ENCODE results near the gene NKIRAS2. TPM values are rescaled to one million over a fixed set of nuclear protein-coding genes. Genes with fewer than 3 reads are reported as not detected.

NKIRAS2 gene
- total RNA-seq, 1 experiment from 2014 or later: 40.7 TPM

DNA sequence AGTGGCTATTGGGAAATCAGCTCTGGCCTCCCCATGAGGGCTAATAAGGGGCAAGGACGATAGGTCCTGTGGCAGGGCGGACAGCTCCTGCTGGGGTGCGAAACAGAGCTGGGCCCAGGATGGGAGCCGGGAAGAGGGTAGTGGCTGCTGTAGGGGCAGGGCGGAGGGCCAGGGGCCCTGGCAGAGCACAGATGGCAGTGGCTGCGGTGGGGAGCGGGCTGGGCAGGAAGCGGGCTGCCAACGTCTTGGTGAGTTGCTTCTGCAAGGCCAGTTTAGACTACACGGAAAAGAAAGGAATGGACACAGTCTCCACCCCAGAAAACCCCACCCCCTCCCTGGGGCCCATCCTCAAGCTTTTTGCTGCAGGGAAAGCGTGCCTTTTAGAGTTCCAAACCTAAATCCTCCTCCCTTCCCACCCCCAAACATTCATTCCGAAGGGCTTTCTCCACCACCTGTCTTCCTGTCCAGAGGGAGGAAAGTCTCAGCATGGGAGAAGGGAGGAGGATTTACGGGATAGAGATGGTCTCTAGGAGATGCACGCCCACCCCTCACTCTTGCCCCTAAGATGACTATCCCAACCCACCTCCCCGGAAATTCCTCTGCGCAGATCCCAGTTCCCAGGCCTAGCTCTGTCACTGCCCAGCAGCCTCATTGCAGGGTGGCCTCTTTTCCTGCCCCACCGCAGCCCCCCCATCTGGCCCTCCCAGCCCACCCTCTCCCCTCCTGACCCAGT is 7.1 kb downstream of the NKIRAS2 start:
- no peak for DNase-seq (ENCODE audit: low read depth)

DNA sequence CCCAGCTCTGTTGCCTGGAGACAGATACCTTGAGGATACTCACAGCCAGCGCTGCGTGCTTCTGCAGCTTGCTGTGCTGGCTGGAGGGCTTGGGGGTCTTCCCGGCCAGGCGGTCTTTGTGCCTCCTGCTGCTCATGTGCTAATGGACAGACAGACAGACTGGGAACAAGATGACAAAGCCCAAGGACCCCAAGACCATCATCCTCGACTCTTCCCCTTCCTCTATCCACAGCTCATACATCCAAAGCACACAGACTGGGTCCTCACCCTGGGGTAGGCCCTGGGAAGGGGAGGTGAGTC is 7.7 kb downstream of the NKIRAS2 start:
- DNase-seq (ENCODE audit: low read depth): no peak

DNA sequence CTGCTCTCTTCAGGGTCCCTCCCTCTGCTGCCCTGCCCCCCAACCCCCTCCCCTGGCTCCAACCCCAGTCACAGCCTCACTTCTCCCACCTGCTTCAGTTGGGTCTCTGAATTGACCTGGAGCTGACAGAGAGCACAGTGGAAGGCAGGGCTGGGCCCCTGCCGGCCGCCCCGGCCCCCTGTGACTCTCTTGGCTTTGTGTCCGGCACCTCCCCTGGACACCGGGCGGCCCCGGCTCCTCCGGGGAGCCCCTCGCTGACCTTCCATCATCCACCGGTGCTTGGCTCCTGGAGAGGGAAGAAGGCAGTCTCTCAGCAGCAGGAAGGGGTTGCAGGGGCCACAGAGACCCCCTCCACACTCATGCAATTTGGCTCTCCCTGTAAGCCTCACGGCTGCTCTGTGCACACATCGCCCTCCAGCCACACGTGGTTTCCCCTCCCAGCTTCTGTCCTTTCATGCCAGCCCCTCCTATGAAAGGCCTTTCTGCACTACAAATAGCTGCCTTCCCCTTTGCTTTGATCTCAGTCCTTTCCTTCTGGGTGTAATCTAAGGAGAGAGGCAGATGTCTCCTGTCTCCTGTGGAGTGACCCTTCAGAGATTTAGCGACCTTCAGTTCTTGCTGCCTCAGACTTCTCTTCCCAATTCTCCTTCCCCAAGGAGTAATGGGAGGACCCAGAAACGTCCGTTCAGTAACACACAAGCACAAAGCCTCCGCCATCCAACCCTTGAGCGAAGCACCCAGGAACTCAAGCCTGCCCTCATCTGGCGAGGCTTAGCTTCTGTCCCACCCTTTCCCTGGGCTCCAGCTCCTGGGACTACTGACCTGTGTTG is 8.3 kb downstream of the NKIRAS2 start:
- no peak for DNase-seq (ENCODE audit: low read depth)

DNA sequence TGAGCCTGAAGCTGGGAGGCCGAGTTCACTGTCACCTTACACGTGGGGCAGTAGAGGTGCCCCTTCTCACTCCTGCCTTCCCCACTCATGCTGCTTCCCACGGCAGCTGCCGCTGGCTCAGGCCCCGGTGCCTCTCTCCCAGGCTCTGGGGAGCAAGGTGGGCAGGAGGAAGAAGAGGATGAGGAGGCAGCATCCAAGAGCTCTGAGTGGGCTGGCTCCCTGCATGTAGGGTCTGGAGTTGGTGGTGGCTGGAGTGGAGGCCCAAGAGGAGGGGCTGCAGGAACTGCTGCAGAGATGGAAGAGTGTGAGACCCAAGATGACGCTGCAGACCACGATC is 8.9 kb downstream of the NKIRAS2 start:
- no peak for DNase-seq (ENCODE audit: low read depth)

DNA sequence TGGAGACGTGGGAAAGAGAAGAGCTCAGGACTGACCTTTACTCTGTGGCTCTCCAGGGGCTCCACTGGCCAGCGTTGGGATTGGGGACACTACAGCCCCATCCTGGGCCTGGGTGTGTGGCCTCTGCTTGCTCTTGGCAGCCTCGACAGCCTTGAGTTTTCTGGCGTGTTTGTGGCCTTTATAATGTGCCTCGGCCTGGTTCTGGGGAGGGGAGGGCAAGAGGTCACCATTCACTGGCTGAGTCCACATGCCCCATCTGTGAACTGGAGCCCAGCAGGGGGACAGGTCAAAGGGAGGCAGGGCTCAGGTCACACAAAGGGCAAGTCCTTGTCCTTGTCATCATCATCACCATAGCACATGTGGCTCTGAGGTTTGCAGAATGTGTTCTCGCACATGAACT is 11.7 kb downstream of the NKIRAS2 start:
- DNase-seq (ENCODE audit: low read depth): no peak

DNA sequence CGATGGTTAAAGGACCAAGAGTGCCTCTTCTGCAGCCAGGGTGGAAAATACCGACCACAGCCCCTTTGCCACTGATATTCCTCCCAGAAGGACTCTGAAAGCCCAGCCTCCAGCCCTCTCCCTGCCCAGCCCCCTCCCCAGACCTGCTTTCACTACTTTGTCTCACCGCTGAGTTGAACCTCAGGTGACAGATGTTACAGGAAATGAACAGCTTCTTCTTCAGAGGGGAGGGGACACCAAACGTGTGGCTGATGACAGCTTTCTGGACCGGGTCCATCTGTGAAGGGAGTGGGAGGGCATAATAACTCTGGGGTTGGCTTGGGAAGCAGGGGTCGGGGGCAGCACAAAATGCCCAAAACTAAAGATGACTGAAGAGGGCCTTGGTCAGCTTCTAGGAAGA is 14.2 kb downstream of the NKIRAS2 start:
- DNase-seq (ENCODE audit: low read depth): no peak

DNA sequence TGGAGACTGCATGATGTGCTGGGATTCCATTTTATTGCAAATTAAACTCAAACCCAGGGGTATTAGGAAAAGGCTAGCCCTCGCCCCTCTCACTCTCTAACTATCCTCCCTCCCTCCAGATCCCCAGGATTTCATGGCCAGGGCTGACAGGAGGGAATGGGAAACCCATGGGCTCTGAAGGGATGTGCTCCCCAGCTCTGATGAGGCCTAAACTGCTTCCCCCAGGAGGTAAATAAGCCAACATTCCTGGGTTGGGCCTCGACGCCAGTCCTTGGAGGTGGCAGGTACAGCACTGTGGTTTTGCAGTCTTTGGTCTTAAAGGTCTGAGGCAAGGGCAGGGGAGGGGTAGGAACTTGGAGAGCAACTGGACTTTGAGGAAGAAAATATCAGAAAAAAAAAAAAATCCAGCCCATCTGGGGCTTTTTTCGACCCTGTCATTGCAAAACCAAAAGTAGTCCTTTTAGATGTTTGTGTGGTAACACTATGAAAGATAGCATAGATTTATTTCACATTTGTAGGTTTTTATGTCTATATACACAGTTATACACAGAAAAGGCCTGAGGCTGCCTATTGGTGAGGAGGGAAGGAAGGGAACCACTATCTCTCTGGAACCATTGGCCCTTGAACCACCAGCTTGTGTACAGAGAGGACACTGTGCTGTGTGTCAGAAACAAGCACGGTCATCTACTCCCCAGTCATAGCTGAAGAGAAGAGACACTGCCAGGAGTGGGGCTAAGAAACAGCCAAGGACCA is 18.5 kb downstream of the NKIRAS2 start:
- DNase-seq (ENCODE audit: low read depth): no peak

DNA sequence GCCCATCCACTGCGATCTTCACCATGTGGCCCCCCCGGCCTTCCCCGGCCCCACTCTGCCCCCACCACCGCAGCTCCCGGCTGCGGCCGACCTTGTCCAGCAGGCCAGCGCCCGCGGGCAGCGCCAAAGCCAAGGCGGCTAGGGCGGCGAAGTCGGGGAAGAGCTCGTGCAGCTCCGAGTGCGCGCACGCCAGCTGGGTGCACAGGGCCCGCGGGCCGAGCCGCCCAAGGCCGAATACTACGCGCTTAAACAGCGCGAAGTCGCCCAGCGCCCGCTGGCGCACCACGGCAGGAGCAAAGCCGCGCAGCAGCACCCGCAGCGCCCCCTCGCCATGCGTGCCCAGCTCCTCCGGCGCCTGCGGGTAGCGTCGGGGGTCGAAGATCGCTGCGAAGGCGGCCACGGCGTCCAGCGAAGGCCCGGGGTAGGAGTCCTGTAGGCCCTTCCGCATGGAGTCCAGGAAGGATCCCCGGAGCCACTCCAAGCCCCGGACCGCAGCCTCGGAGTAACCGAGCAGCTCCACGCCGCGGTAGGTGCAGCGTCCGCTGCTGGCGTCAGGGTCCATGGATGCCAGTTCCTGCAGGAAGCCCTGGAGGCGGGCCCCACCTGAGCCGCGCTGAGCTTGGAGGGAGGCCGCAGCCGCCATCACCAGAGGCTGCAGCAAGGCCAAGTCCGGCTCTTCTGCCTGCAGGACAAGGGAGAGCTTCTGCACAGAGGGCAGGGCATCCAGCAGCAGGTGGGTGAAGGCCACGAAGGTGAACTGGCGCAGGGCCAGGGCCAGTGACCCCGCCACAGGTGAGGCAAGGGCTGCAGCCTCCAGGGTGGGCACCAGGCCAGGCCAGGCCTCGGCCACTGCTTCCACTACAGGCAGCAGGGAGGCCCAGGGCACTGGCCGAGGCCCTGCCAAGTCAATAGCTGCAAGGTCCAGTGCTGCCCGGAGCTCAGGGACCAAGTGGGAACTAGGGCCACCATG is 20.2 kb downstream of the NKIRAS2 start:
- DNase-seq (ENCODE audit: low read depth): no peak

DNA sequence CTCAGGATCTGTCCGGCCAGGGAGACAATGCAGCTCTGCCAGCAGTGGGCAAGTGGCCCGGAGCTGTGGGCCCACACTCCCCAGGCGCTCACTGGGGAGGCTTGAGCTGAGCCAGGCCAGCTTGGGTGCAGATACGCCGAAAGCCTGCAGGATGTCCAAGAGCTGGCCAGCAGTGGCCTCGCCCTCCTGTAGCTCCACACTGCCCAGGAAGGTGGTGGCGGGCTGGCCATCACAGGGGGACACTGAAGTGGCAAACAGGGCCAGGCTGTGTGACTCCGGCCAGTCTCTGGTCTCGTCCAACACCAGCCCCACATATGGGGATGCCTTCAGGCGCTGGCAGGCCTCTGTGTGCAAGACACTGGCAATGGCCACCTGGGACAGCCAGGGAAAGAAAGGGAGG is 20.9 kb downstream of the NKIRAS2 start:
- DNase-seq (ENCODE audit: low read depth): no peak

DNA sequence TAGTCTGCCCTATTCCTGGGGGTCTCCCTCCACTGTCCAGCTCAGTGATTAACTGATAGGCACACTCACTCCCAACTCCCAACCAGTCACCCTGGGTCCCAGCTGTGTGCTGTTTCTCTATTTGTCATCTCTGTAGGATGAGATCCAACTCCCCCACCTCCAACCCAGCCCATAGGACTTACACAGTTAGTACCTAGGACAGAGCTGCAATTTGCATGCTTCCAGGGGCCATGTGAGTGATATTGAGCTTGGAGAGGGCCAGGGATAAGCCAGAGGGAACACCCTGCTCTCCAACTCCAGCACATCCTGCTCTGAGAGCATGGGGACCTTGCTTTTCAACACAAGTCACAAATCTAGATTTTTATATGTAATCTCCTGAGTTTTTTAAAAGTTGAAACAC is 21.7 kb downstream of the NKIRAS2 start:
- no peak for DNase-seq (ENCODE audit: low read depth)

DNA sequence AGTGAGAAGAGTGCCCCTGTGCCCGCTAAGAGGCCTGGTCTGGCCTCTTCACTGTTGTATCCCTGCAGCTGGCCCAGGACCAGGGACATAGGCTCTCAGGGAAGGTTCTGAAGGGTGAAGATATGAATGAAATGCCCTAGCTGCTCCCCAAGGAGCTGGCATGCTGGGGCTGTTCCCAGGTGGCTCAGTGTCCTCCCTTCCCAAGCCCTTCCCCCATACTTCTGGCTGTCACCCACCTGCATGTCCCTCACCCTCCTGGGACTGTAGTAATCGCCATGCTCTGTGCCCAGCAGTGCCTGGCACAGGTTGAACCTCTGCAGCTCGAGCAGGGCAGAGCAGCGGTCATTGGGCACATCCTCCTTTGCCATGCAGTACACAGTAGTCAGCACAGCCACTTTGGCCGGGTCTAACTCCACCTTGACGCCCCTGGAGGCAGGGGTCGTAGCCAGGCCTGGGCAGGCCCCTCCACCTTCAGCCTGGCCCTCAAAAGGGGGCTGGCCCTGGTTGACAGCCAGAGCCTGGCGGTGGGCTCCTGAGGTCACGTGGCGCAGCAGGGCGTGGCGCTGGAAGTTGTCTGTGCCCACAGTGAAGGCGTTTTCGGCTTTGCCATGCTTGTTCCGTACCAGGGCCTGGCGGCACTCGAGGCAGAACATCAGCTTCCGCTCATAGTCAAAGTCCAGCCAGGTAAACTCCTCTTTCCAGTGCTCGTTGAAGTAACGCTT is 22.9 kb downstream of the NKIRAS2 start:
- no peak for DNase-seq (ENCODE audit: low read depth)

DNA sequence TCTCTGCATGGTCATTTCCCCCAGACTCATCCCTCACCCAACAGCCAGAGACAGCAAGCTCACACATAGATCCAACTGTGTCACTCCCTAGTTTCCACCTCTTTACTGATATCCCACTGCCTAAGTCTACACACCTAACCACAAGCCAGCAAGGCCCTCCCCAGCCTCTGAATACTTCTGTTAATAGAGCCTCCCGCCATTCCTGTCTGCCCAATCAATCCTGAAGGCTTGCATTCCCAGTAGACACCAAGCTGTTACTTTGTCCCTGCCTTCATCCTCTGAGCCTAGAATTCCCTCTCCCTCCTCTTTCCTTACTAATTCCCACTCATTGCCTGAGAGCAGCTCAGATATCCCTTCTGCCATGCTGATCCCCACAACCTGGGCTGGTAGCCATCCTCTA is 25.8 kb downstream of the NKIRAS2 start:
- no peak for DNase-seq (ENCODE audit: low read depth)

DNA sequence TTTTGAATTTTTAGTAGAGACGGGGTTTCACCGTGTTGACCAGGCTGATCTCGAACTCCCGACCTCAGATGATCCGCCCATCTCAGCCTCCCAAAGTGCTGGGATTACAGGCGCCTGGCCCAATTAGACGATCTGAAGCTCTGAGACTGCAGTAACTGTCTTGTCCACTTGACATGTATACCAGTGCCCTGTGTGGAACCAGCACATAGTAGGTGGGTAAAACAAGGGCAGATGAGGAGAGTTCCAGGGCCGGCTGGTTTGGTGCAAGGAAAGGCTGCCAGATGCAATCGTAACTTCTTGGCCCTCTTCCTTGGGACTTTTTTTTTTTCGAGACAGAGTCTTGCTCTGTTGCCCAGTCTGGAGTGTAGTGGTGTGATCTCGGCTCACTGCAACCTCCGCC is 27.5 kb downstream of the NKIRAS2 start:
- no peak for DNase-seq (ENCODE audit: low read depth)

DNA sequence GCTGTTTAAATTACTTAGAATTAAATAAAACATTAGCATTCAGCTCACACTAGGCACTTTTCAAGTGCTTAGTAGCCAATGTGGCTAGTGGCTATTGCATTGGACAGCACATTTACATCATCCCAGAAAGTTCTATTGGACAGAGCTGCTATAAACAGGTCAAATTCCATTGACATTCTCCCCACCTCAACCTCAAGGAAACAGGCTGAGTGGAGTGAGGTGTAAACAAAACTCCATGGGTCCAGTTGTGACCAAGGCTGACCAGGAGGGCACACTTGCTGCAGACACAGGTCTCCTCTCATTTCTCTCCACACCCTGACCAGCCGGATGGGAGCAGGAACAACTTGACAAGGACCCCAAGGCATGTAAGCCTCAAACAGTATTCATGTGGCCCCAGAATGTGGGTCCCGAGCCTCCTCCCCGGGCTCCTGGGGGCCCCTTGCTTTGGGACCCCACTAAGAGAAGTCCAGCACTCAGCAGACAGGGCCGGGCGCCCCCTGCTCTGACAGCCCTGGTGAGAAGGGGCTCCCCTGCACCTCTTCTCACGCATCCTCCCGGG is 30.0 kb downstream of the NKIRAS2 start:
- no peak for DNase-seq (ENCODE audit: low read depth)

DNA sequence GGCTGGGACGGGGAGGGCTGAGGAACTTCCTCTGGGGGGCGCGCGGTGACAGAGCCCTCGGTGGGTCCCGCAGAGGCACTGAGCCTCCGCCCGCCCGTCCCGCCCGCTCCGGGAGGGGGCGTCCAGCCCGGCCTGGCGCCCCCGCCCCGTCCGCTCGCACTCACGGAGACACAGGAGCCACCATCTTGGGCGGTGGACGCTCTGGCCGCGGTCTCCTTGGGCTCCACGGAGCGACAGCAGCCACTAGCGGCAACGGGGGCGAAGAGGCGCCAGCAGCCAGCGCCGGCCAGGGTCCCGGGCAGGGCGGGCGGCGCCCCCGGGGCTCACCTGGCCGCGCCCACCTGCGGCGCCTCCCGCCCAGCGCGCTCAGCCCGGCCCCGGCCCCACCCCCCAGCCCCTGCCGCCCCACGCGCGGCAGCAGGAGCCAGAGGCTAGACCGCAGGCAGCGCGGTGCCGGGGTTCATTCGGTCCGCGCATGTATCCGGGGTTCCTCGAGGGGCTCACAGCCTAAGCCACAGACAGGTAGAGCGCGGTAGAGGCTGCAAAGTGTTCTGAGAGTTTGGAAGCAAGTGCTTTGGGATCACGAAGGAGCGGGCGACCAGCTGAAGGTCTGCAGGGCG is 30.6 kb downstream of the NKIRAS2 start, which contains the start of gene C17orf113:
TSS of gene C17orf113 (minus strand) at position 209 of the 620 bp plus-strand sequence. CDS start 7,225 bp downstream, outside the sequence.
- DNase-seq (ENCODE audit: low read depth): peak; percentile 67

DNA sequence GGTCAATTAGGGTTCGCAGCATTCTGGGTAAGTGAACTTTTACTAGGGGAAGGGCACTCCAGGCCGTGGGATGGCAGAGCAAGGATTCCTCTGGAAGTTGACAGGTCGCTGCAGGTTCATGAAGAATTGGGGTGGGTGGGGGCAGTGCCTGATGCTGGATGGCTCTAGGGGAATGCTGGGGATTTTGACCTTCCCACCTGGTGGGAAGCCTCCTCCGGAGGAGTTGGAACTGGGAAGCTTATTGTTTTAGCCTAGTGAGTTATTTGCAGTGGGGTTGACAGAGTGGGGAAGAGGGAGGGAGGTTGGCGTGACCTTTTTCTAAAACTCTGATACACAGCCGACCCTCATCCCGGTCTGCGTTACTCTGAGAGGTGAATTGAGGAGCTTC is 31.1 kb downstream of the NKIRAS2 start:
- no peak for DNase-seq (ENCODE audit: low read depth)

DNA sequence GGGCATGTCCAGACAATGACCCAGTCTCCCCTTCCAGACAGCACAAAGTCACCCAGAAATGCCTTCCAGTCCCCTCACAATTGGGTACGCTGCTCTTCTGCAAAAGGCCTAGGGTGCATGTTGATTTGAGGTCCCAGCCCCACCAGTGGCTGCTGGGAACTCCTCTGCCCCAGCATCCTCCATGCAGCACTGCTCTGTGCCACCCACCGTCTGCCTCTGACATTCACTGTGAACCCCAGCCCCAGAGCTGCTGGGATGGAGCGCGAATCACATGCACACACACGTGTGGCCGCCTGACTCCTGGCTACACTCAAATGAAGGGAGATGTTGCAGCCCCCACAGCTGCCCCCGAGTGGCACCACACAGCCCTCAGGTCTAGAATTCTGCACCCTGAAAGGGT is 31.8 kb downstream of the NKIRAS2 start:
- DNase-seq (ENCODE audit: low read depth): no peak

DNA sequence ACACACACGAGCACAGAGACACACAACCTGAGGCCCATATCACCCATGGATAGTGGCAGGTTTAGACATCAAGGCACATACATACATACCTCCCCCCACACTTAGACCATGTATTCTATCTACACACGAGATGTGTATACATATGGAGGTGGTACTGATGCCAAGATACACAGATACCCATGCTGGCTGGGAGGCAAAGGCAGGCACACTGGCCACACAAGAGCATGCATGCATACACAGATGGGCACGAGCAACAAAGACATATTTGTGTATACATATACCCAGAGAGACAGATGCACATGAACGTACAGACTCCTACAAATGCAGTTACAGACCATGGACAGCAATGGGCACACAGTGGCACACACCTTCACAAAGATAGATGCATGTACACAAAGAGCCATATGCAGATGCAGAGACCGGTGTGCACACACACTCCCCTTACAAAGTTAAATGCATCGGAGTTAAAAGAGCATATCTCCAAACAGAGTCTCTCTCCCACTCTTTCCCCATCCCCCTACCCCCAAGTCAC is 32.5 kb downstream of the NKIRAS2 start:
- no peak for DNase-seq (ENCODE audit: low read depth)

DNA sequence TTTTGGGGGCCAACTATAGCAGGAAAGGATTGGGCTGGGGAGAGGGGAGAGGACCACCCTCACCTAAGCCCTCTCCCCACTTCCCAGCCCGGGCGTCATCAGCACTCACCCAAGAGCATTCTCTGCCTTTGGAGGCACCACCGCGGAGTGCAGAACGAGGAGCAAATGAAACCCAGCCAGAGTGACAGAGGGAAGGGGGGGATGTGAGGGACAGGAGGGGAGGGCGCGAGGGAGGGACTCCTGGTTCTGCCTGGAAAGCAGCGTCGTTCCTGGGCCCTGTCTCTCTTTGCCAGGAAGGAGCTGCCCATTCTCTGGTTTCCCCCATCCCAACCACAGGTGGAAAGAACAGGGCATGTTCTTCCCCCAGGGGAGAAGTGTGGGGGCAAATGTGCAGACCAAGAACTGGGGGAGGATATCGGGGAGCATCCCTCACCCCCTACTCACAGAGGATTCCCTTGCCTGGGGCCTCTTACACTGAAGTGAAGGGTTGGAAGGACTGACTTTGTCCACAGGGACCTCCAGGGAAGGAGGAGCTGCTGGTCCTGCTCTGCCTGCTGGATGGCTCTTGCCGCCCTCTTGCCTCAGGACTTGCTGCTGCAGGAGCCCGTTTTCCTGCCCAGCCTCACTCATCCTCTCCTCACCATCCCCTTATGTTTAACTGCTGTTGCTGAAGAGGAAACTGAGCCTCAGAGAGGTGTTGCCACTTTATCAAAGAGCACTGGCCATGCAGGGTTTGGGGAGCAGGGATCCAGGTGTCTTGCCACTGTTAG is 34.0 kb downstream of the NKIRAS2 start:
- DNase-seq (ENCODE audit: low read depth): no peak
